ENCODE measurements around the gene UNC5B.

UNC5B gene

GRCh38 chr10:71255550-71255807, 43.1 kb downstream of the UNC5B start:
- DNase-seq (no peak), ATAC-seq (no peak)

- DNase-seq (no peak), ATAC-seq (no peak)
Observed at GRCh38 chr10:71255808-71256660, 43.7 kb downstream of the UNC5B start.

- no peak for DNase-seq
Observed at GRCh38 chr10:71256661-71257318, 44.4 kb downstream of the UNC5B start.

GRCh38 chr10:71257319-71257997, 45.1 kb downstream of the UNC5B start:
- DNase-seq: no peak

More at GRCh38 chr10:71256661-71257318, 44.4 kb downstream of the UNC5B start:
- no peak for ATAC-seq

GRCh38 chr10:71258046-71258445, 45.7 kb downstream of the UNC5B start:
- ATAC-seq (no peak), DNase-seq (no peak)

More at GRCh38 chr10:71257319-71257997, 45.1 kb downstream of the UNC5B start:
- ATAC-seq: no peak

GRCh38 chr10:71258446-71259145, 46.2 kb downstream of the UNC5B start:
- ATAC-seq (no peak), DNase-seq (no peak)

- ATAC-seq: no peak
- no peak for DNase-seq
Observed at GRCh38 chr10:71259282-71259681, 46.9 kb downstream of the UNC5B start.

GRCh38 chr10:71259815-71260501, 47.6 kb downstream of the UNC5B start:
- no peak for DNase-seq
- no peak for ATAC-seq

- DNase-seq (no peak), ATAC-seq (no peak)
Observed at GRCh38 chr10:71260622-71261325, 48.4 kb downstream of the UNC5B start.

- ATAC-seq (no peak), DNase-seq (no peak)
Observed at GRCh38 chr10:71262027-71262426, 49.7 kb downstream of the UNC5B start.

- DNase-seq: no peak
- ATAC-seq: peak; percentile 26
Observed at GRCh38 chr10:71262817-71263216, 50.4 kb downstream of the UNC5B start.

GRCh38 chr10:71263376-71263775, 51.0 kb downstream of the UNC5B start:
- DNase-seq (no peak), ATAC-seq (no peak)

- no peak for ATAC-seq
- DNase-seq: no peak
Observed at GRCh38 chr10:71264345-71265200, 52.2 kb downstream of the UNC5B start.

- DNase-seq (no peak), ATAC-seq (no peak)
Observed at GRCh38 chr10:71265201-71265575, 52.8 kb downstream of the UNC5B start.

- DNase-seq (no peak), ATAC-seq (no peak)
Observed at GRCh38 chr10:71265618-71266146, 53.3 kb downstream of the UNC5B start.

- no peak for DNase-seq
- ATAC-seq: no peak
Observed at GRCh38 chr10:71266147-71266917, 54.0 kb downstream of the UNC5B start.

- DNase-seq (no peak), ATAC-seq (no peak)
Observed at GRCh38 chr10:71266918-71267442, 54.6 kb downstream of the UNC5B start.

GRCh38 chr10:71267508-71268240, 55.3 kb downstream of the UNC5B start:
- no peak for ATAC-seq
- no peak for DNase-seq
